HG03575 (cell line): ENCODE measurements around the gene CCDC175.
A peak's percentile ranks its signal among the peaks of the same experiment; 100 is the strongest.

Experiments used
- ATAC-seq: cut with Tn5 transposase; IDR thresholded peaks from one replicate; pipeline ENCODE4 v1.9.1; 2021; ENCODE audit not compliant: unreplicated experiment, insufficient number of reproducible peaks, low FRiP score; ENCODE audit errors: extremely low read depth

CCDC175 gene

DNA sequence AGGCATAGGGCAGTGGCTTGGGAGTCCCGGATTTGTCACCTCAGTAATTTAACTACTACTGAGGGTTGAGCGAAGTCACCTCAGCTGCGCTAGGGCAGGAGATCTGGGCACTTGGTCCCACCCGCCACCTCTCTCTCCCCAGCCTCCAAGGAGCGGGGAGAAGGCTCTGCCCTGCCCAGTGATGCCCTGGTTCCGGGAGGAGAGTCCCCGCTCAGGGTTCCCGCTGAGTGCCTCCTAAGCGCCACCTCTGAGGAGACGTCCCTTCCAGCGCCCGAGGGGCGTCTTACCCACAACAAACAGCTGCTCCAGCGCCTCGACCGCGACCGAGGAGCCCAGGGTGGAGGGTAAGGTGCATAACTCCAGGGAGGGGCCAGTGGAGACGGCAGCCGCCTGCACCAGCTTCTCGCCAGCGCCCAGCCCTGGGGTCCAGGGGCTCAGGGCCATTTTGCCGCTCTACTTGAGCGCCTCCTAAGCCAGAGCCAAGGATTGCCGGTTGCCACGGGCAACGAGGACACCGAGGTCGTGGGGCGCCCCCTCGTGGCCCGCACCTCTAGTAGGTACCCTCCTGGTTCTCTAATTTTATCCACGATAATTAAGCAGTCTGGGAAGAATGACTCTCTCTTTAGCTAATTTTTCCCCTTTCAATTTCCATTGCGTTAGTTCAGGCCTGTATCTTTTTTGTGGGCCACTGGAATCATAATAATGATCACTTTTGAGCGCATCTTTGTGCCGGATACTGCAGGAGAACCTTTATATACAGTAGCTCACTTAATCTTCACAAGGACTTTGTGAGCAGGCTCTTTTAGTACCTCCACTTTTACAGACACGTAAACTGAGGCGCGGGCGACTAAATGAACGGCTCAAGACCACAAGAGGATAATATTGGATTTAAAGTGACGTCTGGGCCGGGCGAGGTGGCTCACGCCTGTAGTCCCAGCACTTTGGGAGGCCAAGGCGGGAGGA, at the start of gene CCDC175:
Gene CCDC175, minus strand, starts transcription at position 481 of the 963 bp plus-strand sequence. Its CDS starts 37 bp downstream, at position 444.
- peak; percentile 72 for ATAC-seq

DNA sequence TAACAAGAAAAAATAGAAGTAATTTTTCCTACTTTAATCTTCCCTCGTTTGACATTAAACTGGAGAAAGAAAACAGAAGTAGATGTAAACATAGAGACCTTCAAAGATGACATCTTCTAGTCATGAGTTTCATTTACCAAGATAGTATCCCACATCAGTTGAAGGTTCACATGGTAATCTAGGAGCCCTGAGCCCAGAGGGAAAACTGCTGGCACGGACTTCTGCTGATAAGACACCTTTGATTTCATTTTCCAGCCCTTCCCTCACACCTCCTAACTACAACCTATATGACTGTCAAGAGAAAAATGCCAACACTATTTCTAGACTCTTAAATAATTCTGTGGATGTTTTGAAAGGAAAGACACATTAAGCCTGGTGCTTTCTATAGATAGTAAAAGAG, 46.0 kb upstream of the CCDC175 start:
- ATAC-seq: no peak

DNA sequence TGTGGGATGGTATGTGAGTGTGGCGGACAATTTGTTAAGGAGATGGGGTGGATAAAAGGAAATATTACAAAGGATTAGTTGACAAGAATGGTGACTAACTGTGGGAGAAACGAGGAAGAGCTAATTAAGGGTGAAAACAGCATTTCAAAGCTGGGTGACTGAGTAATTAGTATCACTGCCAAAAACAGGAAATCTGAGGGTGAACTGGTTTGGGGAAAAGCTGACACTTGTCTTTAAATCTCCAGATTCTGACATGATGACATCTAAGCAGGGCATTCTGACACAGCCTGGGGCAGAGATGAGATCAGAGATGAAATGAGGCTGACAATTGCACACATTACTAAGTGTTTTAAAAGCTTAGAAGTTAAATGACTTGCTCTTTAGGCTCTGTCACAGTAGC, 42.4 kb upstream of the CCDC175 start:
- ATAC-seq: no peak

- ATAC-seq: no peak
Observed at GRCh38 chr14:59601056-59601455, 24.4 kb upstream of the CCDC175 start.

DNA sequence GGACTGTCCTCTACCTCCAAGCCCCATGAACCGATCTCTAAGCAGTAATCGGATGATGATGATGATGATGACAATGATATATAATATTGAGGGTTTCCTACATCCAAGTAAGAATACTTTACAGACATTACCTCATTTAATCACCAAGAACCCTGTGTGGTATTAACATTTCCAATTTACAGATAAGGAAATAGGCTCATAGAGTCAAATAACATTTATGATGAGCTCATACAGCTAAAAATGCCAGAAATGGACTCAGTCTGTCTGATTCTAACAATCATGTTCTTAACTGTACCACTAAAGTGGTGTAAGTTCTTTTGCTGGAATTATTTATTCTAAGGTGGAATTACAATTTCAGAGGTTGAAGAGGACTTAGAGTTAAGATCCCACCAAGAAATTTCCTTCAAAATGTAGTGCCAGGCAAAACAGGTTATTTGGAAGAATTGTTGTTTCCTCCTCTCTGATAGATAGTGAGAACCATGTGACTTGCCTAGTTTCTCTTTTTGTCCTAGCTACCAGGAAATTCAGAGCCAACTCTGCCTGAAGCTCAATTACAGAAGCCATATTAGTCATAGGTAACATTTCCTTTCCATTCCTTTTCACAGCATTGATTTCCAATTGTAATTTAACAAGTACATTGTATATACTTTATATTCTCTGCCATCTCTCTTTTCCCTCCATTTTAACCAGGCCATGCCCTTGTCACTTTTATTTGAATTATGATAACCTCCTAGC, 23.8 kb upstream of the CCDC175 start:
- no peak for ATAC-seq

DNA sequence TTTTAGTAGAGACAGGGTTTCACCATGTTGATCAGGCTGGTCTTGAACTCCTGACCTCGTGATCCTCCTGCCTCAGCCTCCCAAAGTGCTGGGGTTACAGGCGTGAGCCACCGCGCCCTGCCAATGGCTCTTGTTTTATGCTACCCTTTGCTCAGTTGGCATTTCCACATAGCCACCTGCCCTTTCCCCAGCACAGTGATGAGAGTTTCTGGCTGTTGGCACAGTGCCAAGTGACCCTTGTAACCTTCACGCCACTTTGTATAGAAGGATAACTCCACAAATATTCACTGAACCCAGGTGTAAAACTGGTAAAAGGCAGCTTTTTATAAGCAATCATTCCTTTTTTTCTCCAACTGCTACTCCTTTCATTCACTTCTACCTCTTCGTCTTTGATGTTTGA, 18.5 kb upstream of the CCDC175 start:
- no peak for ATAC-seq

DNA sequence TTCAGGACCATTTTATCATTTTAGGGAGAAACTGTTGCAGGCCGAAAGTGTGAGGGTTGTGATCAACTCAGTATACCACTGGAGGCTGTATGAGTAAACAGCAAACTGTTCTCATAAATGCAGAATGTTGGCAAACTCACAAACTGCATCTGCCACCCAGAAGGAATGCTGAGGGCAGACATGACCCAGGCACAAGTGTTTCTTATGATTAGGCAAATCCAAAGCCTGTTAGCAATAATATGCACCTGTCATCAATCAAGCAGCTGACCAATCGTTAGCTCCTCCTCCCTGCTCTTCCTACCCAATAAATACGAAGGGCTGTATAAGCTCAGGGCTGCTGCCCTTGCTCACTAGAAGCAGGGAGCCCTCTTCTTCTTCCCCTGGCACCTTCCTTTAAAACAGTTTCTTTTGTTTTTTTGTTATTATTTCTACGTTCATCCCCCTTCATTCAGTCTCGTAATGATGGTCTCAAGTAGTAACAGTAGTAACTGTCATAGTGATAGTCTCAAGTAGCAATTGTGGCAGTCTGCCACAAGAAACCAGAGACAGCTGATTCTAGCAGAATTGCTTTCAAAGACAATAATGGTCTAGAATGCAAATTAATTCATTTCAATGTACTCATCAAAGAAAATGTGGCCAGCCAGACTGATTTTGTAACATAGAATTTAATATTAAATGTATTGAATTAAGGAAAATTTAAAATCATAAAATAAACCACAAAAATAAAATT, 15.2 kb upstream of the CCDC175 start:
- no peak for ATAC-seq

DNA sequence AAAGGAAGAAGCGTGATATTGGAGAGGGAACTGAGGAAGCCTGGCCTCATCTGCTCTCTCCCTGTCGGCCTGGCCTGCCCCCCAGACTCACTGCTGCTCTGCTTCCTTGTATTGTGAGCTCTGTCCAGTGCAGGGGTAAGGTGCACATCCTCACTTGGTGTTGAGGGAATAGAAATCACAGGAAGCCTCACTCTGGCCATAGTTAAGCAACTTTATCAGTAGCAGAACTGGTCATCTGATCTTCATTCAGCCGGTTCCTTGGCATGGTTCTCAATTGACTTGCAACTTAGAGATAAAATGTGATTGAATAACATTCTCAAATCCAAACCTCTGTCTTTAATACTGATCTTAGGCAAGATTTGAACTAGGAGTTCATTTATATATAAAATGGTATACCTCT, 11.5 kb upstream of the CCDC175 start:
- ATAC-seq: no peak

- no peak for ATAC-seq
Observed at GRCh38 chr14:59585891-59586554, 9.4 kb upstream of the CCDC175 start.

GRCh38 chr14:59583755-59584154, 7.1 kb upstream of the CCDC175 start:
- no peak for ATAC-seq

DNA sequence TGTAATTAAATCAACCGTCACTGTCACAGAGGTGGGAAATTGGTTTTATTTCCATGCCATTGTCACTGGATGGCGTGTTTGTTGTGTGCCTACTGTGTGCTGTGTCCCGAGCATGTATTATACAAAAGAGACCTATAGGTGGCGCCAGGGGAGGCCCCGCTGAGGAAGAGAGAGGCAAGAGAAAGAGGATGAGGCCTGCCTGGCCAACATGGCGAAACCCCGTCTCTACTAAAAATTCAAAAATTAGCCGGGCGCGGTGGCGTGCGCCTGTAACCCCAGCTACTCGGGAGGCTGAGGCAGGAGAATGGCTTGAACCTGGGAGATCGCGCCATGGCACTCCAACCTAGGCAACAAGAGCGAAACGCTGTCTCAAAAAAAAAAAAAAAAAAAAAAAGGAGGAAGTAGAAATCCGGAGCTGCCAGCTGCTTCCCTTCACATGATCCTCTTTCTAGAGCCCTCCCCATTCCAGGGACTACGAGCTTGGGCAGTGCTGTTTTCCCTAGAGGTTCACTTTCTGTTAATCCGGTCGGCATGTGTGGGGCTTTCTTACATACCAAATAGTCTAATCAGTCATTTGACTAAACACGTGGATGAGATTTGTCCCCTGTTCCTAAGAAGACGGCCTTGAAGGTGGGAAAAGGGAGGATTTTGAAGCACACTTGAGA, 6.4 kb upstream of the CCDC175 start:
- no peak for ATAC-seq

DNA sequence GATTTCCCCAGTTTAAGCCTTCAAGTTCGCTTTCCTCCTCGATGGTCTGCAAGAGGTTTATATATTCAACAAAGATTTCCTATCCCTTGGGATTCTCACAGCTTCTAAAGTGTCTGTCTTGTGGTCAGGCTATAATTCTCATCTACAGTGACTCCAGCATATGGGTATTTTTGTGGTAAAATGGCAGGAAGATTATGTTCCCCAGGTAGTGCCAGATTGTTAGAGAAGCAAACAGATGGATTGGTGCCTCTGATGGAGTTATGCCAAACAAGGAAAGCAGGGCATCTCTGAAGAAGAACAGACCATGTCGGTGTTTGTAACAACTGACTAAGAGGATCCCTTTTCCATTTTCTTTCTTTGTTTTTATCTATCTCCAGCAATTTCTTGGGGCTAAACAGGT, 5.5 kb upstream of the CCDC175 start:
- no peak for ATAC-seq

- no peak for ATAC-seq
Observed at GRCh38 chr14:59580911-59581310, 4.3 kb upstream of the CCDC175 start.

DNA sequence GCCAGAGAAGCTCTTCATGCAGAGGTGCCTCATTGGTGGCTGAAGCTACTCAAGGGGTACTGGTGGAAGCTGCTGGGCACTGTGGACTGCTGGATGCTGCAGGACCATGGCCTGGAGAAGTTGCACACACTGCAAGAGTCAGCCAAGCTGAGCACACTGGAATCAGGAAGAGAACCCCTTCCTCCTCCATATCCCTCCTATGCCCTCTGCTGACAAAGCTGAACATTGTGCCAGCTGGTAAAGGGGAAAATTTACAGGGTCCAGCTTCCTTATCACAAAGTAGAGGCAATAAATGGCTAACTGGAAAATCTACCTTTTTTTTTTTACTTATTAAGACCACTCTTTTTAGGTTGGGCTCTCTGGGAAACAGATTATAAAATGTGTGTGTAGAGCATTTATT, 6.5 kb downstream of the CCDC175 start:
- no peak for ATAC-seq

GRCh38 chr14:59566725-59567124, 9.9 kb downstream of the CCDC175 start:
- no peak for ATAC-seq

GRCh38 chr14:59566296-59566695, 10.3 kb downstream of the CCDC175 start:
- ATAC-seq: no peak

GRCh38 chr14:59565087-59565486, 11.5 kb downstream of the CCDC175 start:
- no peak for ATAC-seq

DNA sequence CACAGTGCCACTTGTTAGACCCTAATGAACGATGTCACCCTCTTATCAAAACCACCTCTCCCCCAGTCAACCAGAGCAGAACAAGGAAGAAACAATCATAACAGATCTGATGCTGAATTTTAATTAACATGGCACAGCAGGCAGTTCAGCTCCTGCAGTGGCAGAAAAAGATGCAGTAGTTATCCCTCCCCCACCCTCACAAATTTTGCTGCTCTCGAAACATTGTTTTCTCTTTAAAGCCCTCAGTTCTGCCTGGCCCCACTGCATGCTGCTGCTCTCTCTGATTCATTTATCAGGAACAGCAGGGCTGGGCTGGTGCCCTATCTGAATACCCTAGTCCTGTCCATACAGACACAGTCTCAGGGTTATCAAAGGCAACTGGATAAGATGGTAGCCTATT, 12.2 kb downstream of the CCDC175 start:
- no peak for ATAC-seq

DNA sequence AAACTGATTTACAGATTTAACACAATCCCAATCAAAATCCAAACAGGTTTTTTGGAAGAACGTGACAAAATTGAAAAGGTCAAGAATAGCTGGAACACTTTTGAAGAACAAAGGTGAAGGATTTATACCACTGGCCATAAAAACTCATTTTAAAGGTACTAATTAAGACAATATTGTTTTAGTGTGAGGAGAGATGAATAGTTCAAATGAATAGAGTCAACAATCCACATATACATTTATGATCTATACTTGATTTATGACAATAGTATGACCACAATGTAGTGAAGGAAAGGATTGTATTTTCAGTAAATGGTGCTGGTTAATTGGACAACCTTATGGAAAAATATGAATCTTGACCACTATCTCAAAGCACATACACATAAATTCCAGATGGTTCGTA, 29.3 kb downstream of the CCDC175 start:
- ATAC-seq: no peak
